Measurements from ENCODE around the gene EGLN3.

EGLN3 gene

GRCh38 chr14:33909380-33910084, 41.3 kb downstream of the EGLN3 start:
- DNase-seq: no peak

GRCh38 chr14:33908540-33909223, 42.2 kb downstream of the EGLN3 start:
- peak; percentile 6 for DNase-seq

GRCh38 chr14:33906968-33907367, 43.9 kb downstream of the EGLN3 start:
- no peak for DNase-seq

- no peak for DNase-seq
These were observed 46.3 kb downstream of the EGLN3 start for GRCh38 chr14:33904609-33905008.

GRCh38 chr14:33903369-33903768, 47.5 kb downstream of the EGLN3 start:
- no peak for DNase-seq

GRCh38 chr14:33902363-33902762, 48.5 kb downstream of the EGLN3 start:
- DNase-seq: no peak

GRCh38 chr14:33901426-33902155, 49.3 kb downstream of the EGLN3 start:
- DNase-seq: no peak

GRCh38 chr14:33900706-33901105, 50.2 kb downstream of the EGLN3 start:
- no peak for DNase-seq

- no peak for DNase-seq
These were observed 51.0 kb downstream of the EGLN3 start for GRCh38 chr14:33899723-33900341.

- no peak for DNase-seq
These were observed 52.9 kb downstream of the EGLN3 start for GRCh38 chr14:33897878-33898535.

- DNase-seq: no peak
These were observed 53.5 kb downstream of the EGLN3 start for GRCh38 chr14:33897382-33897781.

- DNase-seq: no peak
These were observed 56.5 kb downstream of the EGLN3 start for GRCh38 chr14:33894339-33894738.

- DNase-seq: no peak
These were observed 59.2 kb downstream of the EGLN3 start for GRCh38 chr14:33891700-33892099.

- no peak for DNase-seq
These were observed 66.0 kb downstream of the EGLN3 start for GRCh38 chr14:33884916-33885315.

- DNase-seq: no peak
These were observed 70.5 kb downstream of the EGLN3 start for GRCh38 chr14:33880330-33880729.

GRCh38 chr14:33879684-33880286, 71.1 kb downstream of the EGLN3 start:
- no peak for DNase-seq

GRCh38 chr14:33876274-33876673, 74.6 kb downstream of the EGLN3 start:
- no peak for DNase-seq
